MM.1S (cell line): Measurements from ENCODE around the gene USP10.

ENCODE experiments used
- EZH2 ChIP-seq: fragments of 300-600 bp; sonication (generic); optimal IDR thresholded peaks from 2 replicates; pipeline ENCODE3; 2017; ENCODE audit warnings: low read depth, mild to moderate bottlenecking, antibody characterized with exemption, low read length, mixed read lengths
- EZH2phosphoT487 ChIP-seq: fragments of 300-600 bp; sonication (generic); IDR thresholded peaks from 2 replicates; pipeline ENCODE4 v1.6.1; 2018; ENCODE audit warnings: antibody characterized with exemption, low read length
- TF ChIP-seq, protein P1 (sequence below): fragments of 300-600 bp; sonication (generic); IDR thresholded peaks from 2 replicates; pipeline ENCODE4 v1.5.1; 2016; ENCODE audit warnings: antibody characterized with exemption, low read length, mixed read lengths

DNA sequence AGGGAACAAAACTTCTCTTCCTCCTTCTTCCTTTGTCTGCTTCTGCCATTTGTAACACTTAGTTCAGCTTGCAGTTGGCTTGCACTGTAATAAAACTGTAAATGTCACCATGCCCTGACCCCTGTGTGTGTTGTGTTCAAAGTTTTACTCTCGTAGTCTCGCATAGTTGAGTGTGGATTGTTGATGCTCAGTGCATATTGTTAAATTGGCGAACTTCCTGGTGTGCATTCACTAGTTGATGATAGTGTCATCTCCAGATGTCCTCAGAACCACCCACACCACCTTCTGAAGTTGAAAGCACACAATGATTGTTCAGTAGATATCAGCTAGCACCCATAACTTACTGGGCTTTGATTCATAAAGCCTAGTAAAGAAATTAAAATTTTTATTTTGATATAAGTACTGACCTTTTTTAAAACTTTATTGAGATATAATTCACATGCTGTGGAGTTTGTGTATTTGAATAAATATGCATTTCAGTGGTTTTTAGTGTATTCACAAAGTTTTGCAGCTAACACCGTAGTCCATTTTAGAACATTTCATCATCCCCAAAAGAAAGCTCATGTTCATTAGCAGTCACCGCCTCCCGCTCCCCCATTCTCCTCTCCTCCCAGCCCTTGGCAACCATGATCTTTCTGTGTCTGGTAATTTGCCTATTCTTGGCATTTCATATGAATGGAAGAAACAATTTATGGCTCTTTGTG is 25.0 kb downstream of the USP10 start:
- TF ChIP-seq, protein P1, sequence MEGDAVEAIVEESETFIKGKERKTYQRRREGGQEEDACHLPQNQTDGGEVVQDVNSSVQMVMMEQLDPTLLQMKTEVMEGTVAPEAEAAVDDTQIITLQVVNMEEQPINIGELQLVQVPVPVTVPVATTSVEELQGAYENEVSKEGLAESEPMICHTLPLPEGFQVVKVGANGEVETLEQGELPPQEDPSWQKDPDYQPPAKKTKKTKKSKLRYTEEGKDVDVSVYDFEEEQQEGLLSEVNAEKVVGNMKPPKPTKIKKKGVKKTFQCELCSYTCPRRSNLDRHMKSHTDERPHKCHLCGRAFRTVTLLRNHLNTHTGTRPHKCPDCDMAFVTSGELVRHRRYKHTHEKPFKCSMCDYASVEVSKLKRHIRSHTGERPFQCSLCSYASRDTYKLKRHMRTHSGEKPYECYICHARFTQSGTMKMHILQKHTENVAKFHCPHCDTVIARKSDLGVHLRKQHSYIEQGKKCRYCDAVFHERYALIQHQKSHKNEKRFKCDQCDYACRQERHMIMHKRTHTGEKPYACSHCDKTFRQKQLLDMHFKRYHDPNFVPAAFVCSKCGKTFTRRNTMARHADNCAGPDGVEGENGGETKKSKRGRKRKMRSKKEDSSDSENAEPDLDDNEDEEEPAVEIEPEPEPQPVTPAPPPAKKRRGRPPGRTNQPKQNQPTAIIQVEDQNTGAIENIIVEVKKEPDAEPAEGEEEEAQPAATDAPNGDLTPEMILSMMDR = no peak
- no peak for TF ChIP-seq EZH2
- no peak for TF ChIP-seq EZH2phosphoT487
